HAP-1 (cell line): ENCODE results near the gene NUP210.

Experiments used
- DNase-seq, 2 experiments: peaks; one replicate each; pipeline ENCODE4 v3.0.0-alpha.2; 2016 to 2020; ENCODE audit warnings: low spot score in 2 of 2
- H3K27me3 ChIP-seq: fragments of 250-450 bp; sonication (Bioruptor Pico); 2 replicates; pipeline ENCODE4 v1.5.1; 2020; ENCODE audit warnings: low read depth, mild to moderate bottlenecking, moderate library complexity
- H3K36me3 ChIP-seq: fragments of 250-450 bp; sonication (Bioruptor Pico); replicated peaks from 2 replicates; pipeline ENCODE4 v1.5.1; 2020; ENCODE audit warnings: mild to moderate bottlenecking
- H3K4me1 ChIP-seq: fragments of 250-450 bp; sonication (Bioruptor Pico); 2 replicates; pipeline ENCODE4 v1.5.1; 2020; ENCODE audit warnings: mild to moderate bottlenecking
- H3K4me3 ChIP-seq: fragments of 250-450 bp; sonication (Bioruptor Pico); 2 replicates; pipeline ENCODE4 v1.5.1; 2020; ENCODE audit warnings: mild to moderate bottlenecking, moderate library complexity
- H3K9me3 ChIP-seq: fragments of 250-450 bp; sonication (Bioruptor Pico); 2 replicates; pipeline ENCODE4 v1.5.1; 2020; ENCODE audit warnings: mild to moderate bottlenecking, moderate library complexity
- in situ Hi-C: fragments of 300-500 bp; cut with MboI; formaldehyde crosslinking; loops from 3 replicates; pipeline ENCODE4 v1.14.3; 2020; ENCODE audit warnings: low sequenced_read_pairs, inconsistent platforms, mixed read lengths

NUP210 gene

DNA sequence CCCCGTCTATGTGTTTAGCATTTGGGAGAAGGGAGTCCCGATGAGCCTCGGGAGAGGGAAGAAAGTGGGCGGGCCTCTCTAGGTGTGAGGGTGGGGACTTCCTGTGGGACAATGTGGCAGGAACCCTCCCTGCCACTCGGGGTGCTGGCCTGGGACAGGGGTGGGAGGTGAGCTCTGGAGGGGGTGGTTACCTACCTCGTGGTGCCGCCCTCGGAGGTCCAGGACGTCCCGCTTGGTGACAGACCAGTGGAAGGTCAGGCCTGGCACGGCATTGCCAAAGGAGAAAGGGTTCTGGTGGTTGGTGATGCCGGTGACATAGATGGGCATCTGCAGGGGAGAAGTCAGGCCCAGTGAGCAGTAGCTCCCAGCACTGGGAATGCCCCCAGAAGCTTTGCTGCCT is 83.5 kb downstream of the NUP210 start:
- Histone ChIP-seq H3K27me3 (no peaks in the 10 kb centered on the region), H3K36me3 (peaks cover 94% of the 10 kb centered on the region), H3K4me3 (no peak overlapping the region), H3K9me3 (no peaks in the 10 kb centered on the region), H3K4me1 (no peaks in the 10 kb centered on the region)
- DNase-seq = no peak
- in situ Hi-C loops = no loop called here

DNA sequence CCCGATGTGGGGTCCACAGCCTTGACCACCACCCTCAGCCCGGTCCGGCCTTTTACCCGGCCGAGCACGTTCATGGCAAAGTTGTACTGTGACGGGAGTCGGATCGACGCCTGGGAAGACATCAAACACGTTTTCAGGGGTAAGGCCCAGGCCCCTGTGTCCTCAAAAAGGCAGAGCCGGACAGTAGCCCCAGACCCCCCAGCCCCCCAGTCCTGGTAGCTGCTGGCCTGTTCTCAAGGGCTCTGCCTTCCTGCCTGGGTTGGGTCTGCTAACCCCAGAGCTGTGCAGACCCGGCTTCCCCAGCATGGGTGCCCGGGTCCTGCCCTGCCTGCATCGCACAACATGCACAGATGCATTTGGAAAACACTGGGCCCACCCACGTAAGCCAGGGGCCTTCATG is 84.6 kb downstream of the NUP210 start:
- H3K4me3 ChIP-seq = no peak overlapping the region
- in situ Hi-C loops = no loop called here
- DNase-seq = no peak
- no peaks in the 10 kb centered on the region for H3K9me3 ChIP-seq
- no peaks in the 10 kb centered on the region for H3K4me1 ChIP-seq
- peaks cover 94% of the 10 kb centered on the region for H3K36me3 ChIP-seq
- no peaks in the 10 kb centered on the region for H3K27me3 ChIP-seq

DNA sequence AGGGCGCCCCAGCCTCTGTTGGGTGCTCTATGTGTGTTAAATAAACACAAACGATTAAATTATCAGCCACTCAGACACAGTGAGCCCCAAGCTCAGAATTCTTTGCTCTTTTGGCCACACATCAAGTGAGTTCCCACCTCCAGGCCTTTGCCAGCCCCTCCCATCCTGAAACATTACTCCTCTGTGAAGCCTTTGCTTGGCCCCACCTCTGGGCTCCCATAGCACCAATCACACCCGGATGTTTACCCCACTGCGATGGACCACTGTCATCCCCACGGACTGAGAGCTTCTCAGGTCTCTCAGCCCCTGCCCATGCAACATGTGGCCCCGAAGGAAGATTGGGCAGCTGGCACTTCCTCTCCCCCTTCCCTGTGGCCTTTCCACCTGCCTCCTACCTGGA is 85.1 kb downstream of the NUP210 start:
- Histone ChIP-seq H3K4me3 (no peak overlapping the region), H3K36me3 (peaks cover 94% of the 10 kb centered on the region), H3K27me3 (no peaks in the 10 kb centered on the region), H3K4me1 (no peaks in the 10 kb centered on the region), H3K9me3 (no peaks in the 10 kb centered on the region)
- no peak for DNase-seq
- in situ Hi-C loops = no loop called here

DNA sequence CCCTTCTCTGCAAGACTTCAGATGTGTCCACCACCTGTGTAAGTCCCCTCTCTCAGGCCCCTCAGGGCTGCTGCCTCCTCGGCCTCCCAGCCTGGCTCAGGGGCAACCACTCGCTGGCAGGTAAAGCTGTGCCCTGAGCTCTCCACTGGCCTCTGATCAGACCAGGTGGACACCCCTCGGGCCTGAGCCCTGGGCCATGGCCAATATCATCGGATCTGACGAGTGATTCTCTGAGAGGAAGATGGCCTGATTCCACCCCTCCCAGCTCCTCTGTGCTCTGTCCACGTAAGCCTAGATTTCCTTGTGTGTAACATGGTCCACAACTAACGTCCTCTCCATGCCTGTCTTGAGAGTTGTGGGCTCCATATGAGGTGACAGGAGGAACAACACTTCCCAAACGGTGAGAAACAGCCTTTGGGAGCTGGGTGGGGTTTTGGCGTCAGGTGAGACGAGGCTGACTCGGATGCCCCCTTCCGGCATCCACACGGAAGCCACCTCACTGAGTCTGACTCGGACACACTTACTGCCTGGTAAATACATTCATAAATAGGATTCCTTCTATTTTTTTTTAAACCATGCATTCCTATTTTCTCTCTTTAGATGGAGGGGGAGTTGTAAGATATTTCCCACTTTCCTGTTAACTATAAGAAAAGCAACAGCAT is 86.8 kb downstream of the NUP210 start:
- DNase-seq = no peak
- Histone ChIP-seq H3K4me3 (no peak overlapping the region), H3K27me3 (no peaks in the 10 kb centered on the region), H3K36me3 (peaks cover 94% of the 10 kb centered on the region), H3K4me1 (no peaks in the 10 kb centered on the region), H3K9me3 (no peaks in the 10 kb centered on the region)
- in situ Hi-C loops = no loop called here

DNA sequence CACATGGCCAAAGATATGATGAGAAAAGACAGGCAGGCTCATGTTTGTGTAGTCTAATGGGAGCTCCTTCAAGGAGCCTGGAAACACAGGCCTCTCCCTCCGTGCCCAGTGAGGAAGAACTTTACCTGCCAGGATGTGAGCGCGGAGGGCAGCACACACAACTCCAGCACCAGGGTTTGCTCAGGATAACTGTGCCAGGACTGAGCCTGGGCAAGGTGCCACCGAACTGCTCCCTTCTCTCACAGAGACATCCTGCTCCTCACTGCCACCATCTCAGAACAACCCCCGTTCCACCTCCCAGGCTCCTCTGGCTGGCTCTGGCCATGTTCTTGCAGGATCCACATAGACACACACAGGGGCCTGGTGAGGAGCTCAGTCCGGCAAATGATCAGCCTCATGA is 87.4 kb downstream of the NUP210 start:
- in situ Hi-C loops = no loop called here
- DNase-seq = no peak
- Histone ChIP-seq H3K9me3 (no peaks in the 10 kb centered on the region), H3K27me3 (no peaks in the 10 kb centered on the region), H3K36me3 (peaks cover 94% of the 10 kb centered on the region), H3K4me1 (no peaks in the 10 kb centered on the region), H3K4me3 (no peak overlapping the region)

DNA sequence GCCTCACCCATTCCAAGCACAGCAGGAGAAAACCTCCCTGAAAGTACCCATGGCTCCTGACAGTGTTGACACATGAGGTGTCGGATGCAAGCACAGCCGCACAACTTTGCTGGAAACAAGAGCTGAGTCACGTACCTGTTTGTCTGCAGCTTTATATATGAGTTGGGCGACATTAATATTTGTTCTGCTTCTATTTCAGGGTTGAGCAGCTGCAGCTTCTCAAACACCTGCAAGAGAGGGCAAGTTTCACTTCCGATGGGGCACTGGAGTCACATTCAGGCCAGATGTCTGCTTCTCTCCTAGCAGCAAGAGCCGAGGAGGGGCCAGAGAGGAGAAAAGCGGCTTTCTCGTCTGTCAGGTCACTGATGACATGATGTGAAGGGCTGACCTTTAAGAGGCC is 88.0 kb downstream of the NUP210 start:
- in situ Hi-C loops = no loop called here
- peaks cover 94% of the 10 kb centered on the region for H3K36me3 ChIP-seq
- H3K27me3 ChIP-seq = no peaks in the 10 kb centered on the region
- H3K4me1 ChIP-seq = no peaks in the 10 kb centered on the region
- no peaks in the 10 kb centered on the region for H3K9me3 ChIP-seq
- DNase-seq = no peak
- no peak overlapping the region for H3K4me3 ChIP-seq

DNA sequence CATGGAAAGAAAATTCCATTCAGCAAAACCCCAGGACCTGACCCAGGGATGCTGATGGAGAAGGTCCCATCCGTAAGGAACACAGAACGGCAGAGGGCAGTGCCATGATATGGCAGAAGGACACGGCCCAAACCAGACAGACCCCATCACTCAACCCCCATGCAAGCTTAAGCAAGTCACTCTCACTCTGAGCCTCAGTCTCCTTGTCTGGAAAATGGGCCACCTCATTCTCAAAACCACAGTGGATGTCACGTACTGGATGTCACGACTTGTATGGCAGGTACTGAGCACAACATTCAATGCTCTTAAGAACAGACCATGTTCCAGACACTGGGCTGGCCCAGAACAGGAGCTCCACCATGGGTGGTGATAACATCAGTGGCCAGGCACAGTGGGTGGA is 90.4 kb downstream of the NUP210 start:
- Histone ChIP-seq H3K36me3 (peaks cover 94% of the 10 kb centered on the region), H3K27me3 (no peaks in the 10 kb centered on the region), H3K9me3 (no peaks in the 10 kb centered on the region), H3K4me3 (no peak overlapping the region), H3K4me1 (no peaks in the 10 kb centered on the region)
- in situ Hi-C loops = no loop called here
- no peak for DNase-seq

DNA sequence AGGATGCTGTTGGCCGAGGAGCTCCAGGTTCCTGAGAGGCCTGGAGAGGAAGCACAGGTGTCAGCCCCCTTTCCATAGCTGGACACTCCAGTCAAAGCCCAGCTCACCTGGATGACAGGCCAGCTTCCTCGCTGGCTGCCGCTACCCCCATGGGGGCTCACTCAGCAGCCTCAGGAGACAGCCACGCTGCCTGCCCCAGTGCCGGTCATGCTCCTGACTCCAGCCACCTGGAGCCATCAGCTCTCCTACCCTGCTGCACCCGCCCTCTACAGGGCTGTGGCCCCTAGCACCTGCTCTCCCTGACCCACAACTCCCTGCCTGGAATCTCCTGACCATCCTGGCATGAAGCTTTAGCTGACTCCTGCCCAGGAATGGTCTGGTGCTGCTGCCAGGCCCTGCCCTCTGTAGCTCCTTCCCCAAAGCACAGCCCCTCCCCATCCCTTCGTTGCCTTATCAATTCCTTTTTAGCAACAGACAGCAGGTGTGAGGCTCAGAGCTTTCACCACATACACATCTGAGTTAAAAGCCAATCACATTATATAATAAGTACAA is 94.2 kb downstream of the NUP210 start:
- Histone ChIP-seq H3K9me3 (no peaks in the 10 kb centered on the region), H3K4me1 (no peaks in the 10 kb centered on the region), H3K36me3 (peaks cover 94% of the 10 kb centered on the region), H3K4me3 (no peak overlapping the region), H3K27me3 (no peaks in the 10 kb centered on the region)
- no peak for DNase-seq
- in situ Hi-C loops = no loop called here

DNA sequence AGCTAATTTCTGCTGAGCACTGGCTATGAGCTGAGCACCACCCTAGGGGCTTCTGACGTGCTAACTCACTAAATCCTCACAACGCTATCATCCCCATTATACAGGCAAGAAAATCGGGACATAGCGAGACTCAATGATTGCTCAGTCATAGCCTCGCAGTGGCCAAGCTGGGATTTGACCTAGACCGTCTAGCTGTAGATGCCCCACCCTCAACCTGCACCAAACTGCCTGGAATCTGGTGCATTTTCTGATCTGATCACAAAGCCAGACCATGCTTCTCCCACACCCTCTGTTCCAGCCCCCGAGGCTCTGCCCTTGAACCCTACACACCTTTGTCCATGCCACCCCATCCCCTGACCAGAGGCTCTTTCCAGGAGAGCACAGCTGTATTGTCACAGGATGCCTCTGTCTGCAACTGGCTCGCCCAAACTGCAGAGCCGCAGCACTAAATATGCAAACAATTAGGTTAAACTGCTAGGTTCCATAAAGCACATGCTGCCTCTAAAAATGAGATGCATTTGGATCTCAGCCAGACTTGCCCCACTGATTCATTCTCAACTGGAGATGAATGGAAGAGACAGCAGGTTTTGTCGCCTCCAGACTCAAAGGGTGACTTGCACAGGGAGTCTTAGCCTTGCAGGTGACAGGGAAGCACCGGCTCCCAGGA is 95.2 kb downstream of the NUP210 start:
- Histone ChIP-seq H3K4me3 (no peak overlapping the region), H3K27me3 (no peaks in the 10 kb centered on the region), H3K4me1 (no peaks in the 10 kb centered on the region), H3K36me3 (peaks cover 86% of the 10 kb centered on the region), H3K9me3 (no peaks in the 10 kb centered on the region)
- in situ Hi-C loops = no loop called here
- DNase-seq = no peak

DNA sequence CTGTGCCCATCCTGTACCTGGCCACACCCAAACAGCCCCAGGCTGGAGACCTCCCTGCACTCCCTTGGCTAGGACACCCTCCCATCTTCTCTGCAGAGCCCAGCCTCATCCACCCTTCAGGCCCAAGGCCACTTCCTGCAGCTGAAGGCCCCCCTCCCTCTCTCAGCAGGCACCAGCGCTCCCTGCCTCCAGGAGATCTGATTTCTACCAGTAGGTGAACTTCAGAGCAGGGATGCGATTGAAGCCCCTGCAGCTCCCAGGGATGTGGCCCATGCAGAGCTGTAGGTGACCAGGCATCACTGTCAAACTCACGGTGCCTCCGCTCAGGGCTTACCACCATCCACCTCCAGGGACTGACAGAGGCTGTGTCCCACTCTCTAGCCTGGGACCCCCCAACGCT is 96.3 kb downstream of the NUP210 start:
- Histone ChIP-seq H3K36me3 (peaks cover 86% of the 10 kb centered on the region), H3K9me3 (no peaks in the 10 kb centered on the region), H3K27me3 (no peaks in the 10 kb centered on the region), H3K4me3 (no peak overlapping the region), H3K4me1 (no peaks in the 10 kb centered on the region)
- no peak for DNase-seq
- in situ Hi-C loops = no loop called here

DNA sequence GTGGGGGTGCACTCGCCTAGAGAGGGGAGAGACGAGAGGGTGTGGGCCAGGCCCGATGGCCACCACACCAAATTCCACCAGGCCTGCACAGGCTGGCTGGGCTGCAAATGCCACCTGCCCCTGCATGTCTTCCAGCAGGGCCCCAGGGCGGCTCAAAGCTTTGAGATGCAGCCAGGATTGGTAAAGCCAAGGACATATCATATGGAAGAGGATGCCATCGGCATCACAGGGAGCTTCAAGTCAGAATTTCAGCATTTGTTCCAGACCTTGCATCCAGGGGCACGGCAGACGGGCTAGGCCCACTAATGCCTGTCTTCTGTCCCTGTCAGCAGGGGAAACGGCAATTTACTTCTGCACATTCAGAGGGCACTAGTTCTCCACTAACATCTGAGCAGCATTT is 97.8 kb downstream of the NUP210 start:
- no peak for DNase-seq
- Histone ChIP-seq H3K9me3 (no peaks in the 10 kb centered on the region), H3K4me3 (no peak overlapping the region), H3K27me3 (no peaks in the 10 kb centered on the region), H3K4me1 (no peaks in the 10 kb centered on the region), H3K36me3 (peaks cover 86% of the 10 kb centered on the region)
- in situ Hi-C loops = no loop called here

DNA sequence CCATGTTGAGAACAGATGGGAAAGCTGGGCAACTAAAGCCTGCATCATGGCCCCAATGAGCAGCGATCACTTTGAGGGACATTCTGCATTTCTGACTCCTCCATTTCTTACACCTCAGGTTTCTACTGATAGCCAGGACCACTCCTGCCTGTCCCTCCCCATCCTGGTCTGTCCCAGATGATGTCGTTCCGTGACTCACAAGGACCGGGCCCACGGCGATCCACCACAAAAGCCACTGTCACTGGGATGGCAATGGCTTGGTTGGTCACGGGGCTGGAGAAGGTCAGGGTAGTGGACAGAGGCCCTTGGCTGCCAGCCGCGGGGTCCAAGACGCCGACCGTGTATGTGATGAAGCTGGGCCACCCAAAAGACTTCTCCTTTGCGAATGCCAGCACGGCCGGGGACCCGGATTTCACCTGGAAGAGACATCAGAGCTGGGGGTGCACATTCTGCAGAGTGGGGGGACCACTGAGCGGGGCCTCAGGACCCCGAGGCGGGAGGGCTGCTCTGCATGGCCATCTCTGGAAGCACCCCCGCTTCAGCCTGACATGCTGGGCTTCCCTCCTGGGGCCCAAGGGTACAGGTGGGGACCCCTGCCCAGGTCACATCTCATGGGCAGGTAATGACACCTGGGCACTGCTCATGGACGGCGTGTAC is 100.4 kb downstream of the NUP210 start:
- Histone ChIP-seq H3K27me3 (no peaks in the 10 kb centered on the region), H3K4me3 (no peak overlapping the region), H3K9me3 (no peaks in the 10 kb centered on the region), H3K36me3 (peaks cover 86% of the 10 kb centered on the region), H3K4me1 (no peaks in the 10 kb centered on the region)
- no peak for DNase-seq
- in situ Hi-C loops = no loop called here

DNA sequence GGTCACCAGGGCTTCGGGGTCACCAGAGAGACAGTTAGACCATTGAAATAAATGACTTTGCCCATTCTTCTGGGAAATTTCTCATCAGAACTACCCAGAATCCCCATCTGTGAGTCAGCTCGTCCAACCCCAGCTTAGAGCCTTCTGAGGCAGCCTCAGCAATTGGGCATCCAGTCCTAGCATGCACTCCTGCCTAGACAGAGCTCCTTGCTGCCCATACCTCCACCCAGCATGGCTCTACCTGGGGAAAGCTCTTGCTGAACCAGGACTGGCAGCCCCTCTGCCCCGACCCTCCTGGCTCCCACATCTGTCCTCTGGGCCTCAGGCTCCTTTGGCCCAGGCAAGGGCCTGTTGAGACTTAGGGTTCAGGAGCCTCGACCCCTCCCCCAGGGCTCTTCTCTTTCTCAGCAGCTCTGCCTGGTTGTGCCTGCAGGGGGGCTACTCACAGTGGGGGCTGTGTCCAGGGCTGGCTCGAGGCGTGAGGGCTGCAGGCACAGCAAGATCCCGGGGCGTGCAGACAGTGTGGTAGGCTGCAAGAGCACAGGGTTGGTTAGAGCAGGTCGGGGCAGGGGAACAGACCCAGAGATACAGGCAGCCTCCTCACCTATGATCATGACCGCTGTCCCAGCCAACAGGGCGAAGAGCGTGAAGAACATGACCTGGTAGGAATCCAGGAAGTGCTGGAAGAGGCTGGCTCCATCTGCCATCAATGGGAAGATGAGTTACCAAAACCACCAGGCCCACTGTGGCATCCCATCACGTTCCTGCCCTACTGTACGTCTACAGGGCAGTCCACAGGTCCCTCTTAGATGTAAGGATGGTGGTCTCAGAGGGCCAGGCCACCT is 101.3 kb downstream of the NUP210 start:
- Histone ChIP-seq H3K27me3 (no peaks in the 10 kb centered on the region), H3K4me1 (no peaks in the 10 kb centered on the region), H3K36me3 (peaks cover 90% of the 10 kb centered on the region), H3K9me3 (no peaks in the 10 kb centered on the region), H3K4me3 (no peak overlapping the region)
- in situ Hi-C loops = no loop called here
- DNase-seq = no peak
